Measurements from ENCODE around the gene SLF1. TPM values are rescaled to one million over a fixed set of nuclear protein-coding genes. Genes with fewer than 3 reads are reported as not detected.

SLF1 gene
- total and polyA plus RNA-seq, 4 experiments from 2014 or later, result 4.3 to 16.5 (median 13.2) TPM

DNA sequence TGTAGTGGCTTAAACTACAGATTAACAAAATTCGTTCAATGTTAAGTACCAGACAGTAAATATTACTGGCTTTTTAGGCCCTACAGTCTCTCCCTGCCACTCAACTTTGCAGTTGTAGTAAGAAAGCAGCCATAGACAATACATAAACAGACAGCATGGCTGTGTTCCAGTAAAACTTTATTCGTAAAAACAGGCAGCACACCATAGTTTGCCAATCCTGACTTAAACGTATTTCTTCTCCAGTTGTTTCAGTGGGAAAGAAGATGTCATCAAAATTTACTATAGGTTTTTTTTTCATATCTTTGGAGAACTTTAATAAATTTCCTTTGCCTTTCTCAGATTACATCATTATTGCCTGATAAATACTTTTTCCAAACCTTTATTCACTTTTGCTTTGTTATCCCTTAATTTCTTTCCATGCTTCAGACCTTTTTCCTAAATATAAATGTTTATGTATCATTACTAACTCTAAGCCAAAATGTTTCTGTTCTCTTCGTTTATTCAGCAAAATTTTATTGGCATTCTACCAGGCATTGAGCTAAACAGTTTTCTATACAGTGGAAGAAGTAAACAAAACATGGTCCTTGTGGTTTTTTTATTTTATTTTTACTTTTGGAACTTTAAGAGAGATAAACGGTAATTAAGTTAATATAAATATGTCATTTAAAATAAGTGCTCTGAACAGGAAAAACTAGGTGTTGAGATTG is 64.5 kb downstream of the SLF1 start:
- Histone ChIP-seq H3K4me1 (ENCODE audit: insufficient read depth, low read length) (no peaks in the 10 kb centered on the region), H3K9me3 (ENCODE audit: control insufficient read depth in 1 of 2, low read length in 2 of 2) (no peaks in the 10 kb centered on the region), H3K27ac (ENCODE audit: low read depth, low read length) (no peak overlapping the region), H3K36me3 (ENCODE audit: insufficient read depth, low read length) (peaks cover 8% of the 10 kb centered on the region), H3K4me3 (ENCODE audit: low read length in 2 of 2) (no peak overlapping the region), H3K27me3 (ENCODE audit: insufficient read depth, low read length) (no peaks in the 10 kb centered on the region)
- CTCF ChIA-PET (ENCODE audit: partially characterized antibody), result no interaction called here
- no peaks in the 10 kb centered on the region for H3K27me3 Mint-ChIP-seq
- H3K4me1 Mint-ChIP-seq, result peaks cover 0 to 1% (median 0%) of the 10 kb centered on the region in 4 donors
- POLR2A ChIA-PET (ENCODE audit: partially characterized antibody), result no interaction called here
- H3K4me3 Mint-ChIP-seq, result no peak overlapping the region
- H3K9me3 Mint-ChIP-seq, result peaks cover 0 to 2% (median 0%) of the 10 kb centered on the region in 8 donors
- DNase-seq, result no peak
- H3K27ac Mint-ChIP-seq, result peak overlapping the region in 2 of 7 donors; percentile 12 to 59
- intact Hi-C loops (cut with micrococcal nuclease), result no loop called here
- H3K36me3 Mint-ChIP-seq, result peaks cover 39 to 41% of the 10 kb centered on the region in 2 donors

GRCh38 chr5:94689908-94690307 is 71.4 kb downstream of the SLF1 start:
- intact Hi-C loops (cut with micrococcal nuclease), result loop anchor here (5.0 kb wide), 2 partner anchors 162 to 1083 kb away; no protein-coding TSS in a partner anchor
- no peaks in the 10 kb centered on the region for H3K27me3 Mint-ChIP-seq
- peaks cover 29 to 49% of the 10 kb centered on the region in 2 donors for H3K36me3 Mint-ChIP-seq
- Histone ChIP-seq H3K9me3 (ENCODE audit: control insufficient read depth in 1 of 2, low read length in 2 of 2) (no peaks in the 10 kb centered on the region), H3K4me3 (ENCODE audit: low read length in 2 of 2) (no peak overlapping the region), H3K27me3 (ENCODE audit: insufficient read depth, low read length) (no peaks in the 10 kb centered on the region), H3K36me3 (ENCODE audit: insufficient read depth, low read length) (peaks cover 6% of the 10 kb centered on the region), H3K27ac (ENCODE audit: low read depth, low read length) (no peak overlapping the region), H3K4me1 (ENCODE audit: insufficient read depth, low read length) (no peaks in the 10 kb centered on the region)
- POLR2A ChIA-PET (ENCODE audit: partially characterized antibody), result no interaction called here
- CTCF ChIA-PET (ENCODE audit: partially characterized antibody), result interaction anchor here (1.3 to 5.8 kb wide), 2 partner anchors 48 to 166 kb away, joined by 3 to 36 read pairs; no protein-coding TSS in a partner anchor
- peak overlapping the region in 1 of 7 donors; percentile 48 for H3K27ac Mint-ChIP-seq
- DNase-seq, result no peak
- H3K4me1 Mint-ChIP-seq, result peaks cover 0 to 8% (median 3%) of the 10 kb centered on the region in 4 donors
- peaks cover 0 to 2% (median 0%) of the 10 kb centered on the region in 8 donors for H3K9me3 Mint-ChIP-seq
- H3K4me3 Mint-ChIP-seq, result no peak overlapping the region

DNA sequence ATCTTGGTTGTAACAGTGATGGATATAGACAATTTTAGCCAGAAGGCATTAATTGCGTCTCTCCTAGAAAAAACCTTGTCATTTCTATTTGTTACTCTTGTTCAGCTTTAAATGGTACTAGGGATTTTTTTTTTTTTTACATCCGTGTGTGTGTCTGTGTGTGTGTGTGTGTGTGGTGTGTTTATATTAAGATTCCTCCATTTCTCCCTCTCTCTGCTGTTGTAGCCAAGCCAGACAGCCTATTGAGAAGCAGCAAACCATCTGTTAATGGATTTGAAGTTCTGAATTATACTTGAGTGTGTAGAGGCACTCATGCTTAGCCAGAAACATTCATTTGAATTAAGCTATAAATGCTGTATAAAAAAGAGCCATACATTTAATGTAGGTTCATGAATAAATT is 72.3 kb downstream of the SLF1 start:
- Mint-ChIP-seq H3K36me3 (peaks cover 28 to 47% of the 10 kb centered on the region in 2 donors), H3K4me1 (peaks cover 0 to 8% (median 3%) of the 10 kb centered on the region in 4 donors), H3K9me3 (peaks cover 0 to 2% (median 0%) of the 10 kb centered on the region in 8 donors), H3K27me3 (no peaks in the 10 kb centered on the region), H3K4me3 (no peak overlapping the region), H3K27ac (peak overlapping the region in 2 of 7 donors; percentile 37 to 46)
- intact Hi-C loops (cut with micrococcal nuclease), result loop anchor here (5.0 kb wide), 2 partner anchors 162 to 1083 kb away; no protein-coding TSS in a partner anchor
- H3K4me1 ChIP-seq (ENCODE audit: insufficient read depth, low read length), result no peaks in the 10 kb centered on the region
- CTCF ChIA-PET (ENCODE audit: partially characterized antibody), result interaction anchor here (1.2 to 5.8 kb wide), 2 partner anchors 12 to 167 kb away, joined by 4 to 36 read pairs; no protein-coding TSS in a partner anchor
- peaks cover 10% of the 10 kb centered on the region for H3K36me3 ChIP-seq (ENCODE audit: insufficient read depth, low read length)
- no peak for DNase-seq
- no peak overlapping the region for H3K27ac ChIP-seq (ENCODE audit: low read depth, low read length)
- POLR2A ChIA-PET (ENCODE audit: partially characterized antibody), result no interaction called here
- no peak overlapping the region for H3K4me3 ChIP-seq (ENCODE audit: low read length in 2 of 2)
- no peaks in the 10 kb centered on the region for H3K27me3 ChIP-seq (ENCODE audit: insufficient read depth, low read length)
- no peaks in the 10 kb centered on the region for H3K9me3 ChIP-seq (ENCODE audit: control insufficient read depth in 1 of 2, low read length in 2 of 2)

- Mint-ChIP-seq H3K27ac (no peak overlapping the region), H3K36me3 (peaks cover 27 to 45% of the 10 kb centered on the region in 2 donors), H3K27me3 (no peaks in the 10 kb centered on the region), H3K9me3 (no peaks in the 10 kb centered on the region), H3K4me1 (peaks cover 0 to 8% (median 2%) of the 10 kb centered on the region in 4 donors), H3K4me3 (no peak overlapping the region)
- POLR2A ChIA-PET (ENCODE audit: partially characterized antibody), result no interaction called here
- Histone ChIP-seq H3K27ac (ENCODE audit: low read depth, low read length) (no peak overlapping the region), H3K27me3 (ENCODE audit: insufficient read depth, low read length) (no peaks in the 10 kb centered on the region), H3K4me3 (ENCODE audit: low read length in 2 of 2) (no peak overlapping the region), H3K36me3 (ENCODE audit: insufficient read depth, low read length) (peaks cover 10% of the 10 kb centered on the region), H3K4me1 (ENCODE audit: insufficient read depth, low read length) (no peaks in the 10 kb centered on the region), H3K9me3 (ENCODE audit: control insufficient read depth in 1 of 2, low read length in 2 of 2) (no peaks in the 10 kb centered on the region)
- intact Hi-C loops (cut with micrococcal nuclease), result loop anchor here (5.0 kb wide), 2 partner anchors 161 to 1084 kb away; no protein-coding TSS in a partner anchor
- DNase-seq, result no peak
- CTCF ChIA-PET (ENCODE audit: partially characterized antibody), result interaction anchor here (0.6 to 5.8 kb wide), 3 partner anchors 13 to 167 kb away, joined by 4 to 36 read pairs (median 4); no protein-coding TSS in a partner anchor
Measured at GRCh38 chr5:94691291-94691690, 72.8 kb downstream of the SLF1 start.

DNA sequence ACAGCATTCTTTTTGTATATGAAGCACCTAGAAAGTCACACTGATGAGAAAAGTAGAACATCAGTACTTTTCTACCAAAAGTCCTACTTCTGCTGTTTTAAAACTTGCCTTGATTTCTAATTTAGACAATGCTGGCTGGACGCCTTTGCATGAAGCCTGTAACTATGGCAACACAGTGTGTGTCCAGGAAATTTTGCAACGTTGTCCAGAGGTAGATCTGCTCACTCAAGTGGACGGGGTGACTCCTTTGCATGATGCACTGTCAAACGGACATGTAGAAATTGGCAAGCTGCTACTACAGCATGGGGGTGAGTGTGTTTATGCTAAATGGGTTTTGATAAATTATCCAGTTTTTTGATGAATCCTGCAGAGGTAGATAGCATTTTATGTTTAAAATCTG is 73.5 kb downstream of the SLF1 start:
- POLR2A ChIA-PET (ENCODE audit: partially characterized antibody), result no interaction called here
- DNase-seq, result no peak
- CTCF ChIA-PET (ENCODE audit: partially characterized antibody), result interaction anchor here (0.6 to 5.8 kb wide), 4 partner anchors 23 to 168 kb away, joined by 4 to 36 read pairs (median 4); no protein-coding TSS in a partner anchor
- H3K36me3 Mint-ChIP-seq, result peaks cover 27 to 45% of the 10 kb centered on the region in 2 donors
- no peaks in the 10 kb centered on the region for H3K9me3 Mint-ChIP-seq
- no peak overlapping the region for H3K4me3 Mint-ChIP-seq
- peak overlapping the region in 1 of 7 donors; percentile 61 for H3K27ac Mint-ChIP-seq
- no peaks in the 10 kb centered on the region for H3K9me3 ChIP-seq (ENCODE audit: control insufficient read depth in 1 of 2, low read length in 2 of 2)
- peaks cover 10% of the 10 kb centered on the region for H3K36me3 ChIP-seq (ENCODE audit: insufficient read depth, low read length)
- no peak overlapping the region for H3K27ac ChIP-seq (ENCODE audit: low read depth, low read length)
- intact Hi-C loops (cut with micrococcal nuclease), result loop anchor here (5.0 kb wide), 2 partner anchors 160 to 1085 kb away; no protein-coding TSS in a partner anchor
- H3K4me1 ChIP-seq (ENCODE audit: insufficient read depth, low read length), result no peaks in the 10 kb centered on the region
- no peaks in the 10 kb centered on the region for H3K27me3 Mint-ChIP-seq
- peaks cover 0 to 8% (median 2%) of the 10 kb centered on the region in 4 donors for H3K4me1 Mint-ChIP-seq
- H3K27me3 ChIP-seq (ENCODE audit: insufficient read depth, low read length), result no peaks in the 10 kb centered on the region
- H3K4me3 ChIP-seq (ENCODE audit: low read length in 2 of 2), result no peak overlapping the region

DNA sequence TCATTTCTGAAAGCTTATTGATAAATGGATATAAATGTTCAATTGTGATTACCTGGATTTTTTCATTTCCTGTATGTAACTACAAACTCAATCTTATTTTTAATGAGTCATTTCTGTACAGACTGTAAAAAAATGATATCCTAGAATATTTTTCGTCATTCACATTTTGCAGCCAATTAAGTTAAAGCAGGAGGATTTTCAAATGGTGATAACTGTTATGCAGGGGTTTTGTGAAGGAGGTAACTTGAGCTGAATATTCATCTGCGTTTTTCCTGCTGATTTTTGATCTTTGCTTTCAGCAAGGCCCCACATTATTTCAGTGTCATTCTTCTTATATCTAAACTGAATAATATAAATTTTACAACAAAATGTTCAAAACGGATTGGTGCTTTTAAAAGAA is 74.1 kb downstream of the SLF1 start:
- DNase-seq, result no peak
- no peaks in the 10 kb centered on the region for H3K9me3 Mint-ChIP-seq
- Histone ChIP-seq H3K27me3 (ENCODE audit: insufficient read depth, low read length) (no peaks in the 10 kb centered on the region), H3K4me1 (ENCODE audit: insufficient read depth, low read length) (no peaks in the 10 kb centered on the region), H3K4me3 (ENCODE audit: low read length in 2 of 2) (no peak overlapping the region), H3K36me3 (ENCODE audit: insufficient read depth, low read length) (peaks cover 5% of the 10 kb centered on the region), H3K27ac (ENCODE audit: low read depth, low read length) (no peak overlapping the region), H3K9me3 (ENCODE audit: control insufficient read depth in 1 of 2, low read length in 2 of 2) (no peaks in the 10 kb centered on the region)
- H3K27ac Mint-ChIP-seq, result no peak overlapping the region
- H3K4me1 Mint-ChIP-seq, result peaks cover 0 to 8% (median 2%) of the 10 kb centered on the region in 4 donors
- H3K4me3 Mint-ChIP-seq, result no peak overlapping the region
- no peaks in the 10 kb centered on the region for H3K27me3 Mint-ChIP-seq
- peaks cover 27 to 45% of the 10 kb centered on the region in 2 donors for H3K36me3 Mint-ChIP-seq
- ChIA-PET CTCF (ENCODE audit: partially characterized antibody) (interaction anchor here (1.2 to 5.8 kb wide), 3 partner anchors 45 to 168 kb away, joined by 4 to 36 read pairs (median 5); no protein-coding TSS in a partner anchor), POLR2A (ENCODE audit: partially characterized antibody) (no interaction called here)
- intact Hi-C loops (cut with micrococcal nuclease), result loop anchor here (5.0 kb wide), 2 partner anchors 160 to 1085 kb away; no protein-coding TSS in a partner anchor
